Right atrium auricular region (tissue), 2 donors: ENCODE measurements around the gene ZNF778. TPM values are rescaled to one million over a fixed set of nuclear protein-coding genes. Genes with fewer than 3 reads are reported as not detected.

Experiments used
- DNase-seq: peaks from one replicate; pipeline ENCODE4 v3.0.0-alpha.2; 2019; ENCODE audit warnings: low spot score
- H3K27ac ChIP-seq, 2 donors: fragments of 200-600 bp; sonication (generic); 1 replicate in 1 of 2; 2 replicates in 1 of 2; pipeline ENCODE4 v1.5.1; 2016 to 2019
- H3K27me3 ChIP-seq, 2 donors: fragments of 200-600 bp; sonication (generic); one replicate each; pipeline versions ENCODE4 v1.5.1 to v1.6.0; 2017 to 2019
- H3K36me3 ChIP-seq: fragments of 200-600 bp; sonication (generic); one replicate; pipeline ENCODE4 v1.5.1; 2016
- H3K4me1 ChIP-seq, 2 donors: fragments of 200-600 bp; sonication (generic); one replicate each; pipeline versions ENCODE4 v1.5.1 to v1.6.0; 2017 to 2019
- H3K4me3 ChIP-seq, 2 donors: fragments of 200-600 bp; sonication (generic); 1 replicate in 1 of 2; 2 replicates in 1 of 2; pipeline ENCODE4 v1.5.1; 2017 to 2019; ENCODE audit warnings: mild to moderate bottlenecking in 1 of 2, moderate library complexity in 1 of 2
- H3K9me3 ChIP-seq, 2 donors: fragments of 200-600 bp; sonication (generic); one replicate each; pipeline ENCODE4 v1.5.1; 2019
- total RNA-seq, 2 donors: library from RNA; depleted of rRNA; stranded (reverse); fragments of >200 nt; gene quantifications; one replicate each; pipeline ENCODE4 v1.1.0, GENCODE V29; 2016
- TF ChIP-seq, protein P1 (sequence below), 2 donors: fragments of 200-600 bp; sonication (generic); IDR thresholded peaks; one replicate each; pipeline ENCODE4 v1.5.1; 2019; ENCODE audit warnings: antibody characterized with exemption in 2 of 2

ZNF778 gene
- total RNA-seq, 2 donors from 2014 or later = 5.7 to 8.0 TPM

DNA sequence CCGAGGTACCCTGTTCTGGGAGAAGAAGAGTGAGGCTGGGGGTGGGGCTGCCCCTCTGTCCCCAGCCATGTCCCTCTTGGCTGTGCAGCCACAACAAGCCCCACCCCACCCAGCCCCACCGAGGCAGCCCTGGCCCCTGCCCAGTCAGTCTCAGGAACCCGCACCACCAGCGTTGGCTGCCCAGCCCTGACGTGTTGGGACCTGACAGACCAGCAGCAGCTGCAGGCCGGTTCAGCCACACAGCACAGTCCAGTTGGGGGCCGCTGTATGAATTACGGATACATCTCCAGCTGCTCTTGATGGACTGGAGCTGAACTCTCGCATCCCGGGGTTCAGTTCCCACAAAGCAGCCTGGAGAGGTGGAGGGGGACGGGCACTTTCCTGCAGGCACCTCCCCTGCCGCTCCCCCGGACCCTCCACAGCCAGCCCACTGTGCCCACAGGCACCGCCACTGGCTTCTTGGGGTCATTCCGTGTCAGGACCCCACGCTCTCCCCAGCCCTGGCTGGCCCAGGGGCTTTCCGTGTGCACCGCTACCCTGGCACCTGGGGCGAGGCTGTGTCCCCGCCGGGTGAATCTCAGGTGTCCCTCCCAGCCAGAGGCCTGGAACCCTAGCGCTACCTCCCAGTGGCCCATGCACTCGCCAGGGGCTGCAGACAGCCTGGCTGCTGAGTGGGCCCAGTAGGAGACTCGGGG lies 38.9 kb upstream of the ZNF778 start:
- Histone ChIP-seq H3K27me3 (no peaks in the 10 kb centered on the region), H3K27ac (no peak overlapping the region), H3K36me3 (no peaks in the 10 kb centered on the region), H3K4me1 (no peaks in the 10 kb centered on the region), H3K4me3 (no peak overlapping the region), H3K9me3 (no peaks in the 10 kb centered on the region)
- TF ChIP-seq, protein P1, sequence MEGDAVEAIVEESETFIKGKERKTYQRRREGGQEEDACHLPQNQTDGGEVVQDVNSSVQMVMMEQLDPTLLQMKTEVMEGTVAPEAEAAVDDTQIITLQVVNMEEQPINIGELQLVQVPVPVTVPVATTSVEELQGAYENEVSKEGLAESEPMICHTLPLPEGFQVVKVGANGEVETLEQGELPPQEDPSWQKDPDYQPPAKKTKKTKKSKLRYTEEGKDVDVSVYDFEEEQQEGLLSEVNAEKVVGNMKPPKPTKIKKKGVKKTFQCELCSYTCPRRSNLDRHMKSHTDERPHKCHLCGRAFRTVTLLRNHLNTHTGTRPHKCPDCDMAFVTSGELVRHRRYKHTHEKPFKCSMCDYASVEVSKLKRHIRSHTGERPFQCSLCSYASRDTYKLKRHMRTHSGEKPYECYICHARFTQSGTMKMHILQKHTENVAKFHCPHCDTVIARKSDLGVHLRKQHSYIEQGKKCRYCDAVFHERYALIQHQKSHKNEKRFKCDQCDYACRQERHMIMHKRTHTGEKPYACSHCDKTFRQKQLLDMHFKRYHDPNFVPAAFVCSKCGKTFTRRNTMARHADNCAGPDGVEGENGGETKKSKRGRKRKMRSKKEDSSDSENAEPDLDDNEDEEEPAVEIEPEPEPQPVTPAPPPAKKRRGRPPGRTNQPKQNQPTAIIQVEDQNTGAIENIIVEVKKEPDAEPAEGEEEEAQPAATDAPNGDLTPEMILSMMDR (IDR thresholded peaks at IDR 0.05) = no peak
- no peak for DNase-seq

DNA sequence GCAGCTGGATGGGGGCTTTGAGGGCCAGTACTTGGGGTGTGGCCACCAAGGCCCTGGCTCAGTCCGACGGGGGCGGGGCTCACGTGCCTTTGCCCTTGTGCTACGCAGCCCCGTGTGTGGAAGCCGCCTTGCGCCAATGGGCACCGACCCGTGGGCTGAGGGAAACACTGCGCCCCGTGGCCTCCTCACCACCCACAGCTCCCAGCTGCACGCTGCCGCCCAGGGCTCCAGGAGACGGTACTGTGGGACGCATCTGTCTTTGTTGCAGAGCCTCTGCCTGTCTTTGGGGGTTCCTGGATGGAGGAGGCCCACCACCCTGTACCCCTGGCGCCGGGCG lies 38.4 kb upstream of the ZNF778 start:
- Histone ChIP-seq H3K9me3 (no peaks in the 10 kb centered on the region), H3K27ac (no peak overlapping the region), H3K27me3 (no peaks in the 10 kb centered on the region), H3K4me1 (no peaks in the 10 kb centered on the region), H3K36me3 (no peaks in the 10 kb centered on the region), H3K4me3 (no peak overlapping the region)
- TF ChIP-seq, protein P1 (IDR thresholded peaks at IDR 0.05) = no peak
- DNase-seq = no peak

DNA sequence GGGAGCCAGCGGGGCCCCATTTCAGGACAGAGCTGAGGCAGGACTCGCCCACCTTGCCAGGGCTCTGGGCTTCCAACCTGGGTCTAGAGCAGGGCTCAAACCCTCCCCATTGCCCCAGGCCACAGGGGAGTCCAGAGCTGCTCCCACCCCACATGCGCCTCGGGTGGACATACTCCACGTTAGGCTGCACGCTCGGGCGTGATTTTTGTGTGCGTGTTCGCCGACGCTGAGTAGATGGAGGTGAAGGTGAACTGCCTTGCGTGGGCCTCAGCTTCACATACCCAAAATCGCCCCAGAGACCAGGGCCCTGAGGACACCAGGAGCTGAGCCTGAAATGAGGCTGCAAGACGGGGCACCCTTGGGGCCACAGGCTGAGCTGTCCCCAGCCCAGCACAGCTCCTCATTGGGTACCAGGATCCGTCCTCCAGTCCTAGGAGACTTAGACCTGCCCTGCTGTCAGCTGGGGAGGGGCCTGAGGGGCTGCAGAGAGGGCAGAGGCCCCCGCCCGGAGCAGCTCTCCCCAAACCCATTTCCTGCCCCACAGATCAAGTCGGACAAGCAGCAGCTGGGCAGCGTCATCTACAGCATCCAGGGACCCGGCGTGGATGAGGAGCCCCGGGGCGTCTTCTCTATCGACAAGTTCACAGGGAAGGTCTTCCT lies 37.7 kb upstream of the ZNF778 start:
- Histone ChIP-seq H3K36me3 (no peaks in the 10 kb centered on the region), H3K4me1 (no peaks in the 10 kb centered on the region), H3K9me3 (no peaks in the 10 kb centered on the region), H3K27ac (no peak overlapping the region), H3K27me3 (no peaks in the 10 kb centered on the region), H3K4me3 (no peak overlapping the region)
- TF ChIP-seq, protein P1 (IDR thresholded peaks at IDR 0.05) = no peak
- DNase-seq = no peak

DNA sequence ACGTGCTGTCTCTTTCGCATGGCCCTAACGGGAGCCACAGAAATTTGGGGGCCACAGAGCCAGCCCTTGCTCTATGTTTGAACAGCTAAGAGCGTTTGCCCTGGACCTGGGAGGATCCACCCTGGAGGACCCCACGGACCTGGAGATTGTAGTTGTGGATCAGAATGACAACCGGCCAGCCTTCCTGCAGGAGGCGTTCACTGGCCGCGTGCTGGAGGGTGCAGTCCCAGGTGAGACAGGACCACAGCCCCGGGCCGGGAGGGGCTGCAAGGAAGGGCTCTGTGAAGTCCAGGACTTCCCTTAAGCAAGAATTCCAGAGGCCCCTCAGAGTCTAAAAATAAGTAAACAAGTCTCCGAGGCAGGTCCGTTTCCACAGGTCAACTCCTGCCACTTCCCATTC lies 34.0 kb upstream of the ZNF778 start:
- TF ChIP-seq, protein P1 (IDR thresholded peaks at IDR 0.05) = no peak
- no peaks in the 10 kb centered on the region for H3K9me3 ChIP-seq
- H3K4me3 ChIP-seq = no peak overlapping the region
- no peak for DNase-seq
- H3K27ac ChIP-seq = no peak overlapping the region
- no peaks in the 10 kb centered on the region for H3K27me3 ChIP-seq
- H3K36me3 ChIP-seq = no peaks in the 10 kb centered on the region
- H3K4me1 ChIP-seq = no peaks in the 10 kb centered on the region

DNA sequence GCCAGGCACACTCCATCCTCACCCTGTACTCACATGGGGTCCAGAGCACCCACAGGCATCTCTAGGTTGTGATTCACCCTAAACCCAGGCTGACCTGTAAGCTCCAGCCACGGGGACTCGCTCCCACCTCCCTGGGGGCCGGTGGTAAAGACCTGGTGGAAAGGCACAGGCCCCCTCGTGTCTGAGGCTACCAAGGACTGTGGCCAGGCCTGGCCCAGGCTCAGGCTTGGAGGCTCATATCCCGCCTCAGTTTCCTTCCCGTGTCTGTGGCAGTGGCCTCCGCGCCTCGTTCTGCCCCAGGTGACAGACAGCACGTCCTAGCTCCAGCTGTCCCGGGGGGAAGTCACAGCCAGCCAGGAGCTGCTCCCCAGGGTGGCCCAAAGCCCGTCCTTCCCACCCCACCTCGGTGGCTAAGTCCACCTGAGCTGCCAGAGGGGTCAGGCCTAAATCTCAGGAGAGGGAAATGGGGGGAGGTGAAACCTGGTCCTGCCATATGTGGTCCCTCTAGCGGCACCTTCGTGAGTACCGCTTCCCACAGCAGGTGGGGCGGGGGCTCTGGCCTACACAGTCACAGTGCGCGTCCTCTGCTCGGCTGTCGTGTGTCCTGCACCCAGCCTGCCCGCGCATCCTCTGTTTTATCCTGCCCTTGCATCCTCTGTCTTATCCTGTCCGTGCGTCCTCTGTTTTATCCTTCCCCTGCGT lies 33.4 kb upstream of the ZNF778 start:
- H3K4me1 ChIP-seq = no peaks in the 10 kb centered on the region
- no peaks in the 10 kb centered on the region for H3K36me3 ChIP-seq
- no peak for DNase-seq
- H3K9me3 ChIP-seq = no peaks in the 10 kb centered on the region
- TF ChIP-seq, protein P1 (IDR thresholded peaks at IDR 0.05) = no peak
- no peaks in the 10 kb centered on the region for H3K27me3 ChIP-seq
- no peak overlapping the region for H3K27ac ChIP-seq
- no peak overlapping the region for H3K4me3 ChIP-seq
